Left hindlimb (tissue), 1 donor: ENCODE data around the gene FLRT1.

Experiments
- DNase-seq: peaks from one replicate; pipeline ENCODE4 v3.0.0-alpha.2; 2018

Gene FLRT1

GRCh38 chr11:64006398-64006797 lies 29.3 kb upstream of the FLRT1 start:
- DNase-seq: no peak

GRCh38 chr11:64007160-64007628 lies 28.5 kb upstream of the FLRT1 start:
- DNase-seq: no peak

- peak; percentile 70 for DNase-seq
Observed at GRCh38 chr11:64007629-64008282, 28.0 kb upstream of the FLRT1 start.

- DNase-seq: no peak
Observed at GRCh38 chr11:64008283-64008913, 27.3 kb upstream of the FLRT1 start.

GRCh38 chr11:64008914-64009633 lies 26.7 kb upstream of the FLRT1 start:
- no peak for DNase-seq

GRCh38 chr11:64009710-64010109 lies 26.0 kb upstream of the FLRT1 start:
- DNase-seq: no peak

- DNase-seq: no peak
Observed at GRCh38 chr11:64010783-64011182, 24.9 kb upstream of the FLRT1 start.

GRCh38 chr11:64011371-64011770 lies 24.4 kb upstream of the FLRT1 start:
- no peak for DNase-seq

- DNase-seq: no peak
Observed at GRCh38 chr11:64013141-64013896, 22.4 kb upstream of the FLRT1 start.

GRCh38 chr11:64014356-64014755 lies 21.4 kb upstream of the FLRT1 start:
- no peak for DNase-seq

GRCh38 chr11:64015510-64015909 lies 20.2 kb upstream of the FLRT1 start:
- no peak for DNase-seq

- no peak for DNase-seq
Observed at GRCh38 chr11:64015935-64016845, 19.5 kb upstream of the FLRT1 start.

- no peak for DNase-seq
Observed at GRCh38 chr11:64017945-64018224, 17.8 kb upstream of the FLRT1 start.

GRCh38 chr11:64018310-64018709 lies 17.4 kb upstream of the FLRT1 start:
- DNase-seq: no peak

GRCh38 chr11:64019106-64020037 lies 16.4 kb upstream of the FLRT1 start:
- no peak for DNase-seq

- DNase-seq: no peak
Observed at GRCh38 chr11:64020976-64021756, 14.6 kb upstream of the FLRT1 start.

- no peak for DNase-seq
Observed at GRCh38 chr11:64021757-64022093, 14.0 kb upstream of the FLRT1 start.

GRCh38 chr11:64022125-64022784 lies 13.5 kb upstream of the FLRT1 start:
- no peak for DNase-seq

GRCh38 chr11:64023712-64024710 lies 11.7 kb upstream of the FLRT1 start:
- DNase-seq: no peak
